HCT116 (cell line): ENCODE data around the gene WDR64. TPM values are rescaled to one million over a fixed set of nuclear protein-coding genes. Genes with fewer than 3 reads are reported as not detected.

Source experiments
- ATAC-seq: fragments of 200-7000 bp; cut with Tn5 transposase; 2 replicates; pipeline ENCODE4 v1.9.1; 2020; ENCODE audit warnings: mild to moderate bottlenecking, moderate library complexity
- BruUV-seq: library from RNA; stranded (reverse); fragments of 400-500 nt; replicated peaks from 2 replicates; lab custom pipeline; 2021; lab: Mats Ljungman, UMichigan
- CTCF ChIA-PET: fragments of 300-600 bp; sonication (Branson Sonifier 250); formaldehyde crosslinking; loops from one replicate; lab custom pipeline; 2021; ENCODE audit warnings: antibody characterized with exemption; lab: Charles Lee
- POLR2A ChIA-PET: fragments of 300-600, 350-600 bp; sonication (Branson Sonifier 250); formaldehyde crosslinking; loops from one replicate; lab custom pipeline; 2021; ENCODE audit warnings: antibody characterized with exemption; lab: Charles Lee
- RAD21 ChIA-PET, 2 experiments: fragments of 300-600 bp; sonication (Branson Sonifier 250); formaldehyde crosslinking; loops; one replicate each; lab custom pipeline; 2023; ENCODE audit warnings: low total read pairs in 2 of 2; ENCODE audit not compliant: uncharacterized antibody in 2 of 2, unreplicated experiment in 2 of 2, low non-redundant PET in 1 of 2; lab: Charles Lee
- DNase-seq: peaks from one replicate; pipeline ENCODE4 v3.0.0-alpha.2; 2010; ENCODE audit warnings: low read depth, low spot score
- H2AFZ ChIP-seq: fragments of 200-600 bp; shearing (Covaris generic), sonication (generic); 2 replicates; pipeline ENCODE4 v1.6.1; 2017; ENCODE audit warnings: low read depth, mixed run types, mixed read lengths, antibody characterized with exemption, low read length; ENCODE audit not compliant: poor library complexity, severe bottlenecking
- H3K27ac ChIP-seq: 2 replicates; pipeline ENCODE4 v1.5.1; 2012; ENCODE audit warnings: low read depth, low read length
- H3K27me3 ChIP-seq: fragments of 200-600 bp; sonication (generic); 2 replicates; pipeline ENCODE4 v1.6.1; 2016; ENCODE audit warnings: mixed run types, low read length, mixed read lengths; ENCODE audit not compliant: insufficient read depth
- H3K36me3 ChIP-seq, 2 experiments: fragments of 200-500 bp in 1 of 2; fragments of 200-600 bp in 1 of 2; sonication (Bioruptor generic) in 1 of 2; sonication (generic) in 1 of 2; 2 replicates each; pipeline versions ENCODE4 v1.5.1 to v1.6.1; 2014 to 2016; ENCODE audit warnings: low read length in 2 of 2, inconsistent platforms in 1 of 2, mixed read lengths in 1 of 2, mixed run types in 1 of 2; ENCODE audit not compliant: insufficient read depth in 2 of 2, control insufficient read depth in 1 of 2
- H3K4me1 ChIP-seq, 2 experiments: fragments of 200-600 bp in 1 of 2; sonication (generic) in 1 of 2; 2 replicates each; pipeline versions ENCODE4 v1.5.1 to v1.6.1; 2012 to 2017; ENCODE audit warnings: low read length in 2 of 2, inconsistent platforms in 1 of 2, mild to moderate bottlenecking in 1 of 2, mixed read lengths in 1 of 2, mixed run types in 1 of 2, moderate library complexity in 1 of 2; ENCODE audit not compliant: insufficient read depth in 2 of 2, control insufficient read depth in 1 of 2
- H3K4me2 ChIP-seq: fragments of 200-600 bp; sonication (generic); 2 replicates; pipeline ENCODE4 v1.6.1; 2017; ENCODE audit warnings: mixed run types, low read length, mixed read lengths
- H3K4me3 ChIP-seq, 2 experiments: fragments of 200-600 bp in 1 of 2; sonication (generic) in 1 of 2; replicated peaks in 1 of 2; 2 replicates each; pipeline ENCODE4 v1.5.1; 2011 to 2016; ENCODE audit warnings: low read length in 2 of 2, control low read depth in 1 of 2, low read depth in 1 of 2, mild to moderate bottlenecking in 1 of 2, mixed read lengths in 1 of 2, mixed run types in 1 of 2
- H3K79me2 ChIP-seq: fragments of 200-600 bp; sonication (generic); 2 replicates; pipeline ENCODE4 v1.6.1; 2017; ENCODE audit warnings: mild to moderate bottlenecking, mixed run types, low read length, moderate library complexity, mixed read lengths; ENCODE audit not compliant: insufficient read depth
- H3K9ac ChIP-seq: fragments of 200-600 bp; sonication (generic); 2 replicates; pipeline ENCODE4 v1.6.1; 2016; ENCODE audit warnings: low read length, mixed read lengths
- H3K9me2 ChIP-seq: fragments of 200-600 bp; sonication (generic), shearing (Covaris generic); 2 replicates; pipeline ENCODE4 v1.6.1; 2017; ENCODE audit warnings: mixed run types, mild to moderate bottlenecking, moderate library complexity; ENCODE audit not compliant: insufficient read depth
- H3K9me3 ChIP-seq, 2 experiments: fragments of 200-500 bp in 1 of 2; fragments of 200-600 bp in 1 of 2; sonication (Bioruptor generic) in 1 of 2; sonication (generic) in 1 of 2; 2 replicates each; pipeline ENCODE4 v1.6.1; 2014 to 2017; ENCODE audit warnings: low read length in 2 of 2, mixed read lengths in 2 of 2, inconsistent platforms in 1 of 2, low read depth in 1 of 2, mild to moderate bottlenecking in 1 of 2, mixed run types in 1 of 2, moderate library complexity in 1 of 2; ENCODE audit not compliant: control insufficient read depth in 1 of 2, insufficient read depth in 1 of 2
- H4K20me1 ChIP-seq: fragments of 200-600 bp; sonication (generic), shearing (Covaris generic); 2 replicates; pipeline ENCODE4 v1.6.1; 2017; ENCODE audit warnings: mixed run types, mild to moderate bottlenecking, moderate library complexity; ENCODE audit not compliant: insufficient read depth
- ATF3 ChIP-seq: IDR thresholded peaks from 2 replicates; pipeline ENCODE4 v1.6.1; 2012
- CBX3 ChIP-seq: IDR thresholded peaks from 2 replicates; pipeline ENCODE4 v1.6.1; 2012; ENCODE audit warnings: low read depth
- CEBPB ChIP-seq: IDR thresholded peaks from 2 replicates; pipeline ENCODE4 v1.6.1; 2012; ENCODE audit warnings: low read depth
- CTCF ChIP-seq, 3 experiments: fragments of 200-600 bp in 1 of 3; sonication (generic) in 1 of 3; IDR thresholded peaks in 2 of 3; conservative IDR thresholded peaks in 1 of 3; 2 replicates each; pipeline ENCODE4 v1.5.1; 2012 to 2017; ENCODE audit warnings: low read depth in 2 of 3, low read length in 2 of 3, antibody characterized with exemption in 1 of 3, borderline replicate concordance in 1 of 3, control low read depth in 1 of 3, mild to moderate bottlenecking in 1 of 3, mixed read lengths in 1 of 3, mixed run types in 1 of 3, moderate library complexity in 1 of 3; ENCODE audit not compliant: insufficient read depth in 1 of 3
- EGR1 ChIP-seq: IDR thresholded peaks from 2 replicates; pipeline ENCODE4 v1.6.1; 2012; ENCODE audit warnings: low read depth
- ELF1 ChIP-seq: IDR thresholded peaks from 2 replicates; pipeline ENCODE4 v1.6.1; 2012; ENCODE audit warnings: low read depth, borderline replicate concordance
- EZH2 ChIP-seq: fragments of 200-600 bp; sonication (generic); IDR thresholded peaks from 2 replicates; pipeline ENCODE4 v1.6.1; 2017; ENCODE audit warnings: antibody characterized with exemption, mixed run types
- EZH2phosphoT487 ChIP-seq: fragments of 200-600 bp; IDR thresholded peaks from 2 replicates; pipeline ENCODE4 v1.6.1; 2018; ENCODE audit warnings: antibody characterized with exemption, borderline replicate concordance
- FOSL1 ChIP-seq: IDR thresholded peaks from 2 replicates; pipeline ENCODE4 v1.6.1; 2012; ENCODE audit warnings: low read depth
- JUND ChIP-seq: IDR thresholded peaks from 2 replicates; pipeline ENCODE4 v1.6.1; 2012
- POLR2A ChIP-seq: IDR thresholded peaks from 2 replicates; pipeline ENCODE4 v1.7.0; 2011; ENCODE audit warnings: borderline replicate concordance; ENCODE audit not compliant: insufficient read depth, insufficient read length; ENCODE audit errors: extremely low read depth
- POLR2AphosphoS5 ChIP-seq: IDR thresholded peaks from 2 replicates; pipeline ENCODE4 v1.6.1; 2011; ENCODE audit warnings: mild to moderate bottlenecking, low read depth, low read length, moderate library complexity
- RAD21 ChIP-seq: IDR thresholded peaks from 2 replicates; pipeline ENCODE4 v1.6.1; 2012; ENCODE audit warnings: low read depth, mild to moderate bottlenecking
- REST ChIP-seq: IDR thresholded peaks from 2 replicates; pipeline ENCODE4 v1.6.1; 2012; ENCODE audit warnings: low read depth
- SIN3A ChIP-seq: IDR thresholded peaks from 2 replicates; pipeline ENCODE4 v1.6.1; 2012; ENCODE audit warnings: low read depth
- SP1 ChIP-seq: IDR thresholded peaks from 2 replicates; pipeline ENCODE4 v1.6.1; 2012; ENCODE audit warnings: low read depth
- YY1 ChIP-seq: IDR thresholded peaks from 2 replicates; pipeline ENCODE4 v1.6.1; 2011; ENCODE audit warnings: low read length, low read depth, moderate library complexity, mild to moderate bottlenecking; ENCODE audit not compliant: insufficient replicate concordance; ENCODE audit errors: extremely low read depth
- ZBTB33 ChIP-seq: IDR thresholded peaks from 2 replicates; pipeline ENCODE4 v1.6.1; 2011; ENCODE audit warnings: mild to moderate bottlenecking, low read length, moderate library complexity; ENCODE audit not compliant: insufficient replicate concordance; ENCODE audit errors: extremely low read depth
- ZFX ChIP-seq: fragments of 450-650 bp; IDR thresholded peaks from 2 replicates; pipeline ENCODE4 v1.6.1; 2017
- ZNF274 ChIP-seq: fragments of 200-500 bp; sonication (Bioruptor generic); IDR thresholded peaks from 2 replicates; pipeline ENCODE4 v1.6.1; 2014; ENCODE audit warnings: mild to moderate bottlenecking, low read depth, low read length, inconsistent platforms
- intact Hi-C: fragments of 100-400 bp; cut with micrococcal nuclease; formaldehyde crosslinking; loops from 2 replicates; pipeline ENCODE4 v1.10.0; 2022
- total RNA-seq: library from RNA; stranded (reverse); gene quantifications from one replicate; pipeline ENCODE4 v1.2.1, GENCODE V29; 2021; ENCODE audit not compliant: unreplicated experiment

The WDR64 gene
- total RNA-seq, 1 experiment from 2014 or later, result not detected

- no peaks in the 10 kb centered on the region for H3K4me1 ChIP-seq
- no peak overlapping the region for H2AFZ ChIP-seq
- intact Hi-C loops, result no loop called here
- CTCF ChIA-PET, result no interaction called here
- H4K20me1 ChIP-seq, result no peaks in the 10 kb centered on the region
- RAD21 ChIA-PET, result no interaction called here
- H3K27me3 ChIP-seq, result no peaks in the 10 kb centered on the region
- no peaks in the 10 kb centered on the region for H3K9me3 ChIP-seq
- no peak for DNase-seq
- ATAC-seq, result no peak
- no peak overlapping the region for H3K27ac ChIP-seq
- no peaks in the 10 kb centered on the region for H3K9me2 ChIP-seq
- no peak overlapping the region for H3K4me3 ChIP-seq
- no peak overlapping the region for H3K4me2 ChIP-seq
- no peaks in the 10 kb centered on the region for H3K79me2 ChIP-seq
- no peak overlapping the region for H3K9ac ChIP-seq
- no TSS peak for BruUV-seq
- POLR2A ChIA-PET, result no interaction called here
- H3K36me3 ChIP-seq, result no peaks in the 10 kb centered on the region
- TF ChIP-seq FOSL1 (no peak), ATF3 (no peak), ELF1 (no peak), SIN3A (no peak), CTCF (IDR thresholded peaks at IDR 0.05 in 2 of 3, conservative IDR thresholded peaks at IDR 0.05 in 1 of 3; ENCODE audit: borderline replicate concordance in 1 of 3, insufficient read depth in 1 of 3, low read depth in 2 of 3, low read length in 2 of 3) (no peak), ZBTB33 (no peak), CBX3 (no peak), ZNF274 (no peak), SP1 (no peak), YY1 (no peak), POLR2AphosphoS5 (no peak), CEBPB (no peak), REST (no peak), JUND (no peak), EZH2phosphoT487 (no peak), RAD21 (no peak), EGR1 (no peak), EZH2 (no peak), ZFX (no peak), POLR2A (no peak)
Observed at GRCh38 chr1:241654641-241655040, 2.6 kb downstream of the WDR64 start.
